Stimulated activated CD4-positive, alpha-beta T cell treated with anti-CD3 and anti-CD28 coated beads, Interleukin-12 subunit alpha, Interleukin-12 subunit beta, amount 100 ng/mL, for 48 hours (primary cell): Measurements from ENCODE around the gene TNFRSF12A.
A peak's percentile ranks its signal among the peaks of the same experiment; 100 is the strongest.

ENCODE experiments used
- DNase-seq, 3 donors: peaks; one replicate each; pipeline ENCODE4 v3.0.0-alpha.2; 2020; ENCODE audit warnings: low read depth in 2 of 3, low spot score in 1 of 3

TNFRSF12A gene

GRCh38 chr16:2985893-2986355, 34.2 kb upstream of the TNFRSF12A start:
- no peak for DNase-seq

- no peak for DNase-seq
Measured at GRCh38 chr16:2986623-2987188, 33.5 kb upstream of the TNFRSF12A start.

- no peak for DNase-seq
Measured at GRCh38 chr16:2987286-2987685, 32.9 kb upstream of the TNFRSF12A start.

DNA sequence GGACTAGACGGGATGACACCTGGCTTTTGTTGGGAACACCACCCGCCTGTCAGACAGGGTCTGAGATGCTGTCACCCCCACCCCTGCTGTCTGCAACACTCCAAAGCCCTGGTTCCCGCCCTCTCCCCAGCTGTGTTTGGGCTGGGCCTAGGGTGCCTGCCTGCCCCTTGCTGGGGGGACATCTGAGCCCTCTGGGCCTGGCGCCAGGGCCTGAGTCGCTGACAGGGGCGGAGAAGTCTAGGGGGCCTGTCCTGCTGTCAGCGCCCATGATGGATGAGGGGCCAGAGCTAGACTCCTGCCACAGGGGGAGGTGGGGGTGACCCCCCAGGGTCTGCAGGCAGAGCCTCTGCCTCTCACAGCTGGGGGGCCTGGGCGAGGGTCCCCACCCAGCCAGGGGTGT, 32.3 kb upstream of the TNFRSF12A start:
- DNase-seq, result no peak

DNA sequence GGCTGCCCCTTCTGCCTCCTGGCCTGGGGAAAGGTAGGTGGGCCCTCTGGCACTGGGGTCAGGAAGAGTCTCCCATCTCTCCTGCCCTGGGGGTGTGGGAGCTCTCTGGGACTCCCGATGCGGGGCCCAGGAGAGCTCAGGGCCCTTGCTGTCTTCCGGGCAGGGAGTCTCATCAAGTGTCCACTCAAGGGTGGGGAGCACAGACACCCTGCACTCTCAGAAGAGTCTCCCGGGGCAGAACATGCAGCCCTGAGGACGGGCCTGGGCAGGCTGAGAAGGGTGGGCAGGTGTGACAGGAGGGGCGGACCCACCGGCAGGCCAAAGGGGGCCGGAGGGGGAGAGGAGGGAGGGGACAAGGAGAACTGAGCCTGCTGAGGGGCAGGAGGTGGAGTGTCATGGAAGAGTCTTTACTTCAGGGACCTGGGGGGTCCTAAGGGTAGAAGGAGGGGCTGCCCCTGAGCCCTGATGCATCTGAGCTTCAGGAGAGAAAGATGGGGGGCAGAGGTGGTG, 31.5 kb upstream of the TNFRSF12A start:
- no peak for DNase-seq

DNA sequence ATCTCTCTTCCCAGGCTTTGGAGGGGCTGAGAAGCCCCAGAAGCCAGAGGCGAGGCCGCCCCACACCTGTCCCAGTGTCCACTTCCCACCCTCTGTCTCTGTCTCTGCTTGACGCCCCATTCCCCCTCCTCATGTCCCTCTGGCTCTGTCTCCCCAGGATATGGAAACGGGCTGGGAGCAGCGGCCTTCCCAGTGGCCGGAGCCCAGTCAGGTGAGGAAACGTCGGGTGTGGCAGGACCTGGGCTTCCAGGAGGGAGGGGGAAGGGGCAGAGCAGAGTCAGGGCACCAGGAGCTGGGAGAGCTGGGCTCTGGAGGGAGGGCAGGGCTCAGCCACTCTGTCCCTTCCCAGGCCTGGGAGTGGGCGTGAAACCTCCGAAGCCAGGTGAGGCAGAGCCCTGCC, 29.3 kb upstream of the TNFRSF12A start:
- no peak for DNase-seq

GRCh38 chr16:2991566-2992261, 28.5 kb upstream of the TNFRSF12A start:
- DNase-seq, result no peak

GRCh38 chr16:2992383-2993081, 27.6 kb upstream of the TNFRSF12A start:
- no peak for DNase-seq

GRCh38 chr16:2996298-2996697, 23.9 kb upstream of the TNFRSF12A start:
- no peak for DNase-seq

- no peak for DNase-seq
Measured at GRCh38 chr16:2999929-3000328, 20.2 kb upstream of the TNFRSF12A start.

- no peak for DNase-seq
Measured at GRCh38 chr16:3000540-3000939, 19.6 kb upstream of the TNFRSF12A start.

DNA sequence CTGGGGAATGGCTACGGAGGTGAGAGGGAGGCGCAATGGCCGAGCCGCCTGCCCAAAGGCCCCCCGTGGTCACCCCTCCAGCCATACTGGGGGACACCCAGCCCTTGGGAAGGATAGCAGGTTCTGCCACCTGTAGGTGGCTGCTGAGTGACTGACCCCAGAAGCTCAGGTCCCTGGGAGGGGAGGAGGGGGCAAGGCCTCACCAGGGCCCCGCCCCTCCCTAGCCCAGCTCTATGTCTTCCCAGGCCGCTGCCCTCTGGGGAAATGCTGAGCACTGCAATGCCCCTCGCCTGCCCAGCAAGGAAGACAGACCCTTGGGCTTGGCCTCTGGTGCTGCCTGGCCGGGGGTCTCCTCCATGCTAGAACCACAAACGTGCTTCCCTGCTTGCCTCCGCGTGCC, 18.9 kb upstream of the TNFRSF12A start:
- no peak for DNase-seq

- peak; percentile 93 to 97 (median 96) for DNase-seq
Measured at GRCh38 chr16:3003582-3004270, 16.4 kb upstream of the TNFRSF12A start.

GRCh38 chr16:3004319-3004718, 15.8 kb upstream of the TNFRSF12A start:
- DNase-seq, result no peak

DNA sequence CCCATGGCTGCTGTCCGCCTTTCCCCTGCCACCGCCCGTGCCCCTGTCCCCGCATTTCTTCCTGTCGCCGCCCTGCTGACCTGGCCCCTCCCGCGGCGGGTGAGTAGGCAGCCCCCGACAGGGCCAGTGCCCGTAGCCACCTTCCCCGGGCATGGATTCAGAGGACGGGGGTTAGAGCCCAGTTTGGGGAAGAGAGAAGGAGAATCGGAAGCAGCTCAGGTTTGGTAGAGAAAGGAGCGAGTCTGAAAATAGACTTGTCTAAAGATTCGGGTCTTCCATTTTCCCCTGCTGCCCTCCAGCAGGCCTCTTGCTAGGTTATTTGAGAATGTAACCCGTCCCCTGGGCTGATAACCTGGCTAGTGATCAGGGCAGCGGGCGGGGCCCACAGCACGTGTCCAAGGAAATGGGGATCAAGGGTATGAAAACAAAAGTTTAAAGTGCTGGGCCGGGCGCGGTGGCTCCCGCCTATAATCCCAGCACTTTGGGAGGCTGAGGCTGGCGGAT, 15.3 kb upstream of the TNFRSF12A start:
- DNase-seq, result no peak

- DNase-seq, result no peak
Measured at GRCh38 chr16:3007059-3007956, 12.9 kb upstream of the TNFRSF12A start.

- DNase-seq, result no peak
Measured at GRCh38 chr16:3007957-3008689, 12.0 kb upstream of the TNFRSF12A start.

DNA sequence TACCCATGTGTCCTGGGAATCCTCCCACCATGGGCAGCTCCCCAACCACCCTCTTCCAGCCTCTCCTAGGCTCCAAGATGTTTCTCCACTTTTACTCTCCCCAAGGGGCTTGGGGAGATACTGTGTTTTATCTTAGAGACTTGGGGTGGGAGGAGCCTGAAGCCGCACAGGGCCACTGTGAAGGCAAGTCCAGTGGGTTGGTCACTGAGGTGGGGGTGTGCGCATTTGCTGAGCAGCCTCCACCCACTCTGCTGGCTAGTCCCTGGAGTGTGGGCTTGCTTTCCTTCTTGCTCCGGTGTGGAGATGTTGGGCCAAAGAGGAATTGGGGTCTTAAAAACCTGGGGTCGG, 11.5 kb upstream of the TNFRSF12A start:
- no peak for DNase-seq

- no peak for DNase-seq
Measured at GRCh38 chr16:3009568-3010390, 10.4 kb upstream of the TNFRSF12A start.
